Stimulated activated CD8-positive, alpha-beta memory T cell treated with anti-CD3 and anti-CD28 coated beads, Interleukin-15, amount 100 ng/mL, for 1 hour (primary cell): ENCODE measurements around the gene GNAQ.

Source experiments
- DNase-seq: peaks from one replicate; pipeline ENCODE4 v3.0.0-alpha.2; 2020; ENCODE audit warnings: low read depth

Gene GNAQ

DNA sequence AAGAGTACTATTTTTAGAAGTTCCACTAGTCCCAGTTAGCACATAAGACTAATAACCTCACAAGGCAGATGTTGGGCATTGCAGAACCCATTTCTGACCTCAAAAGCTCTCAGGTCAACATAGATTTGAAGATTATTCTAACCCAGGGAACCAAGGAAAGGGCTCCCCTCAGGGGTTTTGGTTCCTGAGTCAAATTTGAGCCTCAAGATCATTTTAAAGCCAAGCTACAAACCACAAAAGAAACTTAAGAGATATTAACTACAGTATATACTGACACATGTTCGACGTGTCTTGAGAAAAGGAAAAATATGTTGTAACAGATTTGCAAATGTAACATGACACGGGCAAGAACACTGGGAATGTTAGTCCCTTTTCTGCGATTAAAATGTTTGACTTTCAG lies 88.6 kb downstream of the GNAQ start:
- no peak for DNase-seq

DNA sequence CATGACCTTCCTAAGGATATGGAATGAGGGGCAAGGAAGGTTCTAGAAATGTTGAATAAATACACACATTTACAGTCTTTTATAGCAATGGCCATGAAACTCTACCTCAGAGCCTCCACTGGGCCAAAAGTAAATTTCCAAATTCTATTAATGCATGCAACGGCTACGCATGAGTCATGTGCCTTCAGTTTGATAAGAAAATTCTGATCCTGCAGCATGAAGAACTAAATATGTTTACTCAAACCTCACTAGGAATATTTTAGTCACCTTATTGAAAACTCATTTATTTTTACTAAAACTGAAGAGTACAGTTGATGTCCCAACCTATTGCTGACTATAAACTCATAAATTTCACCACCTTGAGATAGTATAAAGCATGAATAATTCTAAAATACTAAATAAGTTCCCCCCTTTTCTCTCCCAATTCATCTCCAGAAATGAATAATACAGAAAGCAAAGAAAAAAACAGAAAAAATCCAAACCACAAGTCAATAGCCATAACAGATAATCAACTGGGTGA lies 92.4 kb downstream of the GNAQ start:
- no peak for DNase-seq

DNA sequence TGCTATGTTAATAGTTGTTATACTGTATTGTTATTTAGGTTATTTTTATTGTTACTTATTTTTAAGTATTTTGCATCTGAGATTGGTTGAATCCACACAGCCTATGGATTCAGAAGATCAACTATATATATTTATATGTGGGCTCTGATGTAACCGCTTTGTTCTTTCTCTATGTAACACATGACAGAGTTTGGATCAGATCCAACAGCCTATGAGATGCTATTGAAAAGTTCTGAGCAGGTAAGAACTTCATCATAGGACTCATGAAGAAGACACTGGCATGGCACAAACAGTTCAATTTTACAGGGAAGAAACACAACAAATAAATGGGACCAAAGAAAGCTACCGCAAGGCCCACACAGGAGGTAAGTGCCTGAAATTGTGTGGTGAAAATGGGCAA lies 93.4 kb downstream of the GNAQ start:
- DNase-seq = no peak

DNA sequence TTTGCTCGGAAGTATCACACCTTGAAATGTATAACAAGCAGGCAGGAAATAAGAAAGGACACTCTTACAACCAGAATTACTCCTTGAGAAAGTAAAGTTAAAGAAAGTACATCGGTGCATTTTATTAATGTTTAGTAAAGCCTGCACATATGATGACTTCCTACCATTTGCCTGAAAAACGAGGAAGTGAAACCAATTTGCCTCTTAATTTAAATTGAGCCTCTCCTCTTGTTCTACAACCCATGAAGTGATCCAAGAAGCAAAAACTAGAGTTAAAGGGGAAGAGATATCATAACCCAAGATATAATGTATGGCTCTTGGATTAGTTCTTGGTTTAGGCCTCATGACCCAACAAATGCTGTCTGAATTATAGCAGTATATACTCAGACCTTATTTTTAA lies 95.6 kb downstream of the GNAQ start:
- no peak for DNase-seq

DNA sequence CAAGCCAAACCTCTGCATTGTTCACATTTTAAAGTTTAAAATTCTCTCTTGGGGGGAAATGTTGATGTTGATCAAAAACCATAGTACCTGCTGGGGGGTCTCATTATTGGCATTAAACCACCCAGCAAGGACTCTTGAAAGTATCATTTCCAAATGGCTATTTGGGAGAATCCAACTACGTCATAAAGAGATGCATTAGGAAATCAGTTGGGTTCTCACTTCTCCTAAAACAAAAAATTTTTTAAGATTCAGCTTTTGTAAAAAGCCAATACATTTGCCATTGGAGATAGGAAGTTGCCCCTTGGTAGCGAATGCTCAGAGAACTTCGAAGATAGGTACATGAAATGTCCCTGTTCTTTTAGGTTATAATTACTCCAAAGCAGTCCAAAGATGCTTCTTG lies 96.4 kb downstream of the GNAQ start:
- no peak for DNase-seq

DNA sequence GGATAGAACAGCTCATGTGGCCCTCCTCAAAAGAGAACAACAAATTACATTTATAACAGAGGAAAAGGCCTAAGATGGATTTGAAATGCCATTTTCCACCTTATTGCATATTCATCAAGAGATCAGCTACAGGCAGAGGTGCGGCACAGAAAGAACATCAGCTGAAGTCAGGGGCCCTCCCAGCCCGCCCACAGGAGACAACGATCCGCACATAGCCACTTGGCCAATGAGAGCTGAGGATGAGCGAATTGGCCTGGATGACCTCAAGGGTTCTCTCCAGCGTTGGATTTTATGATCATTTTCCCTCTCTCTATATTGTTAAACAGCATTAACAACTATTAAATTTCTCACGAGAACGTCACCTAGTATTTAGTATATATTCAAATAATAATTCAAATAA lies 97.6 kb downstream of the GNAQ start:
- no peak for DNase-seq

DNA sequence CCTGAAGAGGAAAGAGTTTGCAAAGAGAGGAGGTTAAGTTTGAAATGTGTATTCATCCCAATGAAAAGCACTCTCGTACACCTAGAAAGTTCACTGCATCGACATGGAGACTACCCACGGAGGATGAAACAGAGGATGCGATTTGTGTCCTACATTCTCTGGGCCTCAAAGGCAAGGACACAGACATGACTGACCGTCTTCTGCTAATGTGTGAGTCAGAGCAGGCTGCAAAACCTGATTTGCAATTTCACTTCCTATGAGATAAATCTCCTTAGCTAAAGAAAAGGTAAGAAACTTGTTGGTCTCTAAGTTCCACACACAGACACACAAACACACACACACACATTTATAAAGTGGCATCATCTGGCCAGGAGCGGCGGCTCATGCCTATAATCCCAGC lies 98.6 kb downstream of the GNAQ start:
- no peak for DNase-seq

DNA sequence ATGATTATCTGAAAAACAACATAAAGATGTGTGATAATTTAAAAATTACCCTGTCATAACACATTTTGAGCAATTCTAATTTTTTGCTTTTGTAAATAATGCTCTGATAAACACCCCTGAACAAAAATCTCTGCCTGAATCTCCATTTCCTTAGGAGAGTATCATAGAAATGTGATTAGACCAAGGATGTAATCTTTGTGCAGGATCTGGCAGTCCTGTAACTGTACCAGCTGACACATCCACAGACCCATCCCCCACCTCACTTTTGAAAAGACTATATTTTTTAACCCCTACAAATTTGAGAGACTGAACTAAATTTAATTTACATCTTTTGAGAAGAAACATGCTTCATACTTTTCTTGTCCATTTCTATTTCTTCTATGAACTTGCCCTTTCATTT lies 101.7 kb downstream of the GNAQ start:
- DNase-seq = no peak

DNA sequence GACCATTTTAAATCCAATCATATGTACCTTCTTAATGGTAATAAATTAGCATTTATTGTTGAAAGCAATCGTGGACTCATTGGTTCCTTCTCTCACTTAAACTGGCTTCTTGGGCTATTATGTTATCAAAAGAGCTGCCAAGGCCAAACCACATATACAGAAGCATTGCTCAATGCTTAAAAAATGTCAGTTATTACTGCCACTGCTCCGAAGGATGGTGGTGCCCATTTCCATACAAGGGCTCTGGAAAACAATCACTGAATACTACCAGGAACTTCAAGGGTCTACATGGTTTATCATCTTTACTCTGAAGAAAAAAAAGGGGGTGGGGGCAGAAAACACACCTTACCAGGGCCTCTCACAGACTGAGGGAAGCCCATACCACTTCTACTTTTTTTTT lies 104.3 kb downstream of the GNAQ start:
- DNase-seq = no peak

DNA sequence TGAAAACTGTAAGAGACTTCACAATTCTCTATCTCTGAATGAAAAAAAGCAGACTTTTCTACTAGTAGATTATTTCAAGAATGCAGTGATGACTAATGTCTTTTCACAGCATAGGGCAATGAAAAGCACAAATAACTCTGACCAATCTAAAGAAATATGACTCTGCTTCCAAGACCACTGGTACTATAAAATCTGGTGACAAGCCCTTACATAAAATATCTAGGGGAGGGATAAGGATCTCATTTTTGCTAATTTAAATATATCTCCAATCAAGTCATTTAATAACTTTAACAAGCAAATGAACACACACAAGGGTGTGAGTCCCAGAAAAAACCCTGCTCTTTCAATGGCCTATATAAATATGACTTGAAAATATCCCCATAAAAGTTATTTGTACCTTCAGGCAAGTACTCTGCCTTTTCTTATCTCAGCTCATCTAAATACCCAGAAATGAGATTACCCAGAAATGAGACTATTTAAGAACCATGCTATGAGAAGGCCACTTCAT lies 105.2 kb downstream of the GNAQ start:
- no peak for DNase-seq

DNA sequence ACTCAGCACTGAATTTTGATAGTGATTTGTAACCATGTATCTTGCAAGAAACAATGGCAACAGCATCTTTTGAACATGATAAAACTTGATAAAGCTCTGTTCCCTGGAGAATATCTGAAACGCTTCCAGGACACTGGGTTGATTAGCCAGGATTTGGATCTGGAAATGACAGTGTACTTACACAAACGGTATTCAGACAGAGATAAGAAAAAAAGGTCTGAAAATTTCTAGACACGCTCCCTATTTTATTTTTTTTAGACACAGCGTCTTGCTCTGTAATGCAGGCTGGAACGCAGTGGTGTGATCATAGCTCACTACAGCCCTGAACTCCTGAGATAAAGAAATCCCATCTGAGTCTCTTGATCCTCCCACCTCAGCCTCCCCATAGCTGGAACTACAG lies 109.0 kb downstream of the GNAQ start:
- no peak for DNase-seq

DNA sequence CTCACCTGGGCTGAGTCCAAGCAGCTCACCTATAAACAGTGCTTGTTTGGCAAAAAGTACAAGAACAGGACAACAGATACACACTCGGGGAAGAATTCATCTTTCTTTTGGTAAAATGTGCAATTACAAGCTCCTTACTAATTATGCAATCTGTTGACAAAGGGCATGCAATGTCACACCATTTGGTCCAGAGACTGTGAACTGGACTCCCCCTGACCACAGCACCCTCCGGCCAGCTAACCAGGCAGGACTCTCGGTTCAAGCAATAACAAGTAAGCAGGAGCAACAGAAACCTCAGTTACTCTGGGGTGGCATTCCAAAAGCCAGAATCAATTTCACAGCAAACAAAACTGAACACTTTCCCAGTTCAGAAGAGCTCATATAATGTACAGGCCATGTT lies 113.8 kb downstream of the GNAQ start:
- DNase-seq = no peak

DNA sequence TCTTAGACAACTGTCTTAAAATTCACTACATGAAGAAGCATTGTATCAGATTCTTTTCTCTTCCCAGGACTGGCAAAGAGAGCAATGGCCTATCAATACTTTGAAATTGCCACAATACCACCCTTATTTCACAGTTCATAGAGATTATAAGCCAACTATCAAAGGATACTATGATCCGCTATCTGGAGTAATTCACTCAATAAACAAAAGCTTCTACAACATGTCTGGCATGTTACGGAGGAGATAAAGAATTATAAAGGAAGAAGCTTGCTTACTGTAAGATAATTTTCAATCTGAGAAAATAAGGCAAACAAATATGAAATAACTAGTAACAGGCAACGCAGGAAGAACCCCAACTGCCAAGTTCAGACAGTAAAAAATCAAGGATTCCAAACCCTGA lies 114.8 kb downstream of the GNAQ start:
- DNase-seq = no peak

DNA sequence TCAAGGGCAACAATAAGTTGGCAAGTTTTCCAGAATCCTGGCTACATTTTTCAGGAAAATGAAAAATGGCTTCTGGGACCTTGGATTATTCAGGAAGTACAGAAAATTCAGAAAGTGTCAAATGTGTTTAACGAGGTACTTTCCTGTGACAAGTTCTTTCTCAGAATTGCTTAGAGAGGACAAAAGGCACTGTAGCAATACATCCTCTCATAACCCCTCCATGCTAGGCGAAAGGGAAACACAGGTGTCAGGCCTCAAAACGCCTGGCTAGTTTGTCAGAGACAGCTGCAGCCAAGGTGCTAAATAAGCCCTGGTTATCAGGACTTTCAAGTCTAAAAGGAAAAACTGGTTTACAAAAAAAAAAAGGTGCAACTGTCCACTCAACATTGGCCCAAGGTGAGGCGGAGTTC lies 115.2 kb downstream of the GNAQ start:
- DNase-seq = no peak

DNA sequence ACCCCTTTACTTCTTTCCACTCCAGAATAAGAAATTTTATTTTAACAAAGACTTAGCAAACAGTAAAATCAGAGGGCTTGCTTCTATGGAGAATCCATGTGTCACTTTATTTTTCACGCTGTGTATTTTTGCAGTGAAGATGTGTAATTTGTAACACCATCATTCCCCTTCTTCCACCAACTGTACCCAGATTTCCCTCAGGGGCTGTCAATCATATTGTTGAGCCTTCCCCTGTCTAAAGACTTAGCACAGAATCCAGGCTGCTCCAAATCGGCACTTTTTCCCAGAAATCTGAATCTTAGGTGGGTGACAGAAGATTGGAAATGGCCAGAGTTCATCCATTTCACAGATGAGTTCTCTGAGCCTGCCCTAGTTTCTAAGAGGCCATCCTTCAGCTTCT lies 115.9 kb downstream of the GNAQ start:
- DNase-seq = no peak

DNA sequence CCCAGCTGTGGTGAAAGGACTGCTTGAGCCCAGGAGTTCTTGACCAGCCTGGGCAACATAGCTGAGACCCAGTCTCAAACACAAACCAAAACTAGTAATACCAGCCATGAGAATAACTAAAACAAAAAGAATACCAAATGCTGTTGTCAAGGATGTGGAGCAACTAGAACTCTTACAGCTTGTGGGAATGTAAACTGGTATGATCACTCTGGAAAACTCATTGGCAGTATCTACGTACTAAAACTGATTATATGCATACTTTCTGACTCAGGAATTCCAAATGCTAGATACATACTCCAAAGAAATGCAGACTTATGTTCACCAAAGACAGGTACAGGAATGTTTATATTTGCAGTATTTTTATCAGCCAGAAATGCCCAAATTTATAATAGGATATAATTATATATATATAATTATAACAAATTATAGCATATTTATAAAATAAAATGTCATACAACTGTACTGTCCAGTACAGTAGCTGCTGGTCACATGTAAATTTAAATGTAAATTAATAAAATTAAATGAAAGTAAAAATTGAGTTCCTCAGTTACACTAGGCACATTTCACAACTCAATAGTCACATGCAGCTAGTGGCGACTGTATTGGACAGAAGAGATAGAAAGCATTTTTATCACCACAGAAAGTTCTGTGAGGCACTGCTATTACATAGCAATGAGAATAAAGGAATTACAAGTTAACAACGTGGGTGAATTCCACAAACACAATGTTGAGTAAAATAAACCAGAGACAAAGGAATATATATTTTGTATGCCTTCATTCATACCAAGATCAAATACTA lies 118.5 kb downstream of the GNAQ start:
- DNase-seq = no peak

DNA sequence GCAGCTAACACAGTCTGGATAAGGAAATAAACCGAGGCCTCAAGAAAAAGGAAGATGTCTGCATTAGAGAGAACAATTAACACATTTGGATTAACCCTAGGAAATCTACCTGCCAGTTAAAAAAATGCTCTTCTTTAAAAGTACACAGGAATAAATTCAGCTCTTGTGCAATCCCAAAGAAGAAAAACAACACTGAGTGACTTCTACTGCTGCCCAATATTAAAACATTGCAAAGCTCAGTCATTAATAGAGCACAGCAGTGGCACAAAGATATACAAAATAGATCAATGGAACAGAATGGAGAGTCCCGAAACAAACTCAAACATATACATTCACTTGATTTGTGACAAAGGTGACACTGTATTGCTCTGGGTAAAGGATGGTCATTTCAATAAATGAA lies 119.7 kb downstream of the GNAQ start:
- DNase-seq = no peak

DNA sequence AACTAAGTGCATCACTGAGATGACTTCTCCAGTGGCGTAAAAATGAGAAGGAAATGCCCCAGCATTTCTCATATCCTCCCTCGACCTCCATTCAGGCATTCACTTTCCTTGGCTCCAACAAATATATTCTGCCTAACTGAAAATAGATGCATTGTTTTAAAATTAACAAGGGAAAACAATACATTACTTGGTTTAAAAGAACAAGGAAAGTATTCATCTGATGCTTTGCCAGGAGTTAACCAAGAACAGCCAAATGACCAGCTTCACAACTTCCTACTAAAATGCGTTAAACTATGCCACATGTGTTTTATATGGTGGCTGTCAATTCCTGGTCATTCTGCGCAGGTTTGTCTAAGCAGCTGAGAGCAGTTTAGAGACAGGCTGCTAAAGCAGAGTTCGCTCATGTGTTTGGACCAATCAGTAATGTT lies 121.4 kb downstream of the GNAQ start:
- DNase-seq = no peak

DNA sequence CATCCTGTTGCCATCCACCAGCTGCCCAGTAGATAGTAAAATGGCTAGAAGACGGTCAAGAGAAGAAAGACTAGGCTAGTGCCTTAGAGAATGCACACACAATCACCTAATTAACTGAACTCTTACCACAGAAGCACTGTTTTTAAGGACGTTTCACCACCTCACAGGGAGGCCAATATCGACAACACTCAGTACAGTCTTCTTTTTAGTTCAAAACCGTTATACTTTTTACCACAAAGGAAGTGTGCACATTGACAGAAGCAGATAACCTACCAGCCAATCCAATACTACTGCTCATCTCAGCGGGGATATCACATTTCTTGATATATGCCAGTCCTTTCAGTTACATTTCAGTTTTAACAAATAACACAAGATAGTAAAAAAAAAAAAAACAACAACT lies 122.3 kb downstream of the GNAQ start:
- no peak for DNase-seq

DNA sequence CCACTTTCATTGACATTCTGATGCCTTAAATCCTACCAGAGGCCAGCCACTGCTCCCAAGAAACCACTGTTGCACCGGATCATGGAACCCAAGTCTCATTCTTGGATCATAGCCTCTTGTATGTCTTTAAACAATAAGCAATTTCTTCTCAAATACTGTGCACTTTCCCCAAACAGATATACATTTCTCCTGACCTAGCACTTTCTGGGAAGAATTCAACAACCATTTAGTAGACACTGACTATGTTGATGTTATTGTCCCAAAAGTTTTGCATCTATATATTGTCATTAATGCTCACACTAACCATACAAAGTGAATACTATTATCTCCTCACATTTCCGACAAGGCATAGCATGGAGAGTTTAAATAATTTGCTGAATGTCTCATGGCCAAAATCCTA lies 123.3 kb downstream of the GNAQ start:
- DNase-seq = no peak

DNA sequence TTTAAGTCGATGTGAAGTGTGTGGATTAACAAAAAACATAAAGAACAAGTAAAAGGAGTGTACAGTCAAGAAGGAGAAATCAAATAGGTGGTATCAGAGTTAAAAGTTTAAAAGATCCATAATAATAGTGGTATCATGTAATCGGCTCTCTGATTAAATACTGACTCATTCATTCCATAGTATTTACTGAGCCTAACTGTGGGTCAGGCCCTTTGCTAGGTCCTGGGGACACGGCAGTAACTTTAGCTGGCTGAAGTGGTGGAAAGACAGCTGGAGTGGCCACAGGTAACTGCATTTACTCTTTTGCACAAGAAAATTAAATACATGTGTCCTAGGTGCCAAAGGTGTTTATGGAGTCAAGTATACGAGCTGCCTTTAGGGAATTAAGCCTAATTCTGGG lies 124.0 kb downstream of the GNAQ start:
- DNase-seq = no peak

DNA sequence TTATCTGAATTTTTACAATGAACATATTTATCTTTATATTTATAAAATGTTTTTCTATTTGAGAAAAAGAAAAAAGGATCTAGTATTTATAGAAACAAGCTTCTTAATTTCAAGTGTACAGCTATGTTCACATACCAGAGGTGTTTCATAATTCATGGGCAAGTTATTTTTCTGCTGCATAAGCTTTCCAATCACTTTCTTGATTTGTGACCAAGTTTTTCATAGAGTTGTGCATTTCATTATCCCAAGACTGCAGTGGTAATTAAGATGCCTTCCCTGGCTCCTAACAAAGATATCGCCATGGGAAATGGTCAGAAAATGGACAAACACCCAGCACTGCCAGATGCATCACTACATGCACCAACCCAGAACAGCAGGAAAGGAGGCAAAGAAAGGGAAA lies 124.6 kb downstream of the GNAQ start:
- DNase-seq = no peak

DNA sequence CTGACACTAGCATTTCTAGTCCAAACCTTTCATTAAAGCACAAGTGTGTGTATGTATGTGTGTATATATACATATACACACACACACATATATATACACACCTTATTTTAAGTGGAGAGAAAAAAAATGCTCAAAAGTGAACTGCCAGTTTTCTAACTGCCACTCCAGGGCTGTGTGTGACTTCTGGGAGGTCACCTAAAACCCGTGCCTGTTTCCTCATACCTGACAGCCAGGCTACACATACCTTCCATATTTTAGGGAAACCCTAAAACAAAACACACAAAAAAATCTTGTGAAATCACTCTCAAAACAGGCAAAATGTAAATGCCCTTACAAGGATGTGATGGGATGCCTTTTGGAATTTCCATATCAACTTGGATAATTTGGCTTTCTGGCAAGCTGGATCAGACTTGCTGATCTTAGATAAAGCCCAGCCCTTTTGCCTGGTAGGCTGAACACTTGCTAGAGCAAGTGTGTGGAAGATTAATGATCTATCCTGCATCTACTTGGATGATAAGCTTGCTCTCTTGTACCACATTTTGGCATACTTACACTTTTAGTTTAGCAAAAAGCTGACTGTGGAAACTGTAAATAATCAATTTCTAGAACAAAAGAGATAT lies 127.8 kb downstream of the GNAQ start:
- no peak for DNase-seq

DNA sequence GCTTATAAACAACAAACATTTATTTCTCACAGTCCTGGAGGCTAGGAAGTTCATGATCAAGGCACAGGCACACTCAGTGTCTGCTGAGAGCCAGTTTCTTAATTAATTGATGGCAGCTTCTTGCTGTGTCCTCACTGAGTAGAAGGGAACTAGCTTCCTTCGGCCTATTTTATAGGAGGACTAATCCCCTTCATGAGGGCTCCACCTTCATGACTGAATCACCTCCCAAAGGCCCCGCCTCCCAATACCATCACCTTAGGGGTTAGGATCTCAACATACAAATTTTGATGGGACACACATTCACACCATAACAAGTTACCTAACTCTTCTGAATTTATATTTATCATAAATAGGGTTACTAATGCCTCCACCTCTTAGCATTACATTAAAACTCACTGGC lies 129.8 kb downstream of the GNAQ start:
- no peak for DNase-seq
